HepG2 (cell line): Measurements from ENCODE around the gene SHROOM1. TPM values are rescaled to one million over a fixed set of nuclear protein-coding genes. Genes with fewer than 3 reads are reported as not detected.

Experiments used
- AFF4 ChIP-seq: sonication (generic); formaldehyde crosslinking; IDR thresholded peaks from 2 replicates; pipeline ENCODE4 v1.4.0; 2020; ENCODE audit warnings: missing genetic modification reagents
- ARID2 ChIP-seq: sonication (generic); formaldehyde crosslinking; IDR thresholded peaks from 2 replicates; pipeline ENCODE4 v1.8.1; 2022; ENCODE audit warnings: mild to moderate bottlenecking, missing genetic modification reagents, borderline replicate concordance
- ARNTL ChIP-seq: sonication (generic); formaldehyde crosslinking; IDR thresholded peaks from 2 replicates; pipeline ENCODE4 v1.4.0; 2020; ENCODE audit warnings: mild to moderate bottlenecking, missing genetic modification reagents
- CHD4 ChIP-seq: fragments of 200-600 bp; sonication (generic); IDR thresholded peaks from 2 replicates; pipeline ENCODE4 v1.7.0; 2017; ENCODE audit warnings: mild to moderate bottlenecking, low read length, borderline replicate concordance
- KDM6A ChIP-seq: IDR thresholded peaks from 2 replicates; pipeline ENCODE4 v1.6.1; 2016; ENCODE audit warnings: low read depth
- MEIS2 ChIP-seq: sonication (generic); formaldehyde crosslinking; IDR thresholded peaks from 2 replicates; pipeline ENCODE4 v1.9.0; 2021; ENCODE audit warnings: mild to moderate bottlenecking, missing genetic modification reagents
- SIN3A ChIP-seq: IDR thresholded peaks from 2 replicates; pipeline ENCODE4 v1.6.1; 2011; ENCODE audit warnings: low read depth, mild to moderate bottlenecking, control low read depth, low read length, borderline replicate concordance
- SPEN ChIP-seq: sonication (generic); formaldehyde crosslinking; IDR thresholded peaks from 2 replicates; pipeline ENCODE4 v1.5.1; 2020; ENCODE audit warnings: low read depth, mild to moderate bottlenecking, missing genetic modification reagents
- ZC3H4 ChIP-seq: sonication (generic); formaldehyde crosslinking; IDR thresholded peaks from 2 replicates; pipeline ENCODE4 v1.4.0; 2020; ENCODE audit warnings: missing genetic modification reagents, borderline replicate concordance
- ZNF34 ChIP-seq: sonication (generic); formaldehyde crosslinking; IDR thresholded peaks from 2 replicates; pipeline ENCODE4 v1.4.0; 2020; ENCODE audit warnings: mild to moderate bottlenecking, missing genetic modification reagents, borderline replicate concordance
- ZNF878 ChIP-seq: sonication (generic); formaldehyde crosslinking; IDR thresholded peaks from 2 replicates; pipeline ENCODE4 v1.8.1; 2023; ENCODE audit warnings: mild to moderate bottlenecking, missing genetic modification reagents, moderate library complexity
- polyA plus RNA-seq, 8 experiments: library from polyadenylated mRNA; depleted of rRNA in 3 of 8; stranded (reverse) in 7 of 8; unstranded in 1 of 8; fragments of >200 nt; fragmentation: Illumina TruSeq in 4 of 8; extraction: Trizol in 4 of 8; gene quantifications; 2 replicates each; pipeline versions ENCODE4 v1.2.1 to v1.2.3, GENCODE V29; 2011 to 2016; ENCODE audit warnings: low read depth in 4 of 8, missing spikeins in 1 of 8, mixed read lengths in 1 of 8; ENCODE audit not compliant: insufficient read depth in 1 of 8
- total RNA-seq, 5 experiments: library from RNA; depleted of rRNA; stranded (reverse); fragments of >200 nt; fragmentation: Illumina TruSeq; extraction: Trizol; gene quantifications; 2 replicates each; pipeline ENCODE4 v1.2.3, GENCODE V29; 2016; ENCODE audit warnings: low read depth in 1 of 5
- TF ChIP-seq, protein P1 (sequence below): sonication (generic); formaldehyde crosslinking; IDR thresholded peaks from 2 replicates; pipeline ENCODE4 v1.5.0; 2020; ENCODE audit warnings: mild to moderate bottlenecking, missing genetic modification reagents, borderline replicate concordance
- TF ChIP-seq, protein P2 (sequence below): sonication (generic); formaldehyde crosslinking; IDR thresholded peaks from 2 replicates; pipeline ENCODE4 v1.4.0; 2020; ENCODE audit warnings: low read depth, missing genetic modification reagents
- TF ChIP-seq, protein P3 (sequence below): IDR thresholded peaks from 2 replicates; pipeline ENCODE4 v1.6.1; 2016; ENCODE audit warnings: low read depth

The SHROOM1 gene
- total and polyA plus RNA-seq, 2 of the 13 experiments (the other 11 are each of a cell fraction or from before 2014, with no cell fraction given) = 18.2 to 25.7 TPM

DNA sequence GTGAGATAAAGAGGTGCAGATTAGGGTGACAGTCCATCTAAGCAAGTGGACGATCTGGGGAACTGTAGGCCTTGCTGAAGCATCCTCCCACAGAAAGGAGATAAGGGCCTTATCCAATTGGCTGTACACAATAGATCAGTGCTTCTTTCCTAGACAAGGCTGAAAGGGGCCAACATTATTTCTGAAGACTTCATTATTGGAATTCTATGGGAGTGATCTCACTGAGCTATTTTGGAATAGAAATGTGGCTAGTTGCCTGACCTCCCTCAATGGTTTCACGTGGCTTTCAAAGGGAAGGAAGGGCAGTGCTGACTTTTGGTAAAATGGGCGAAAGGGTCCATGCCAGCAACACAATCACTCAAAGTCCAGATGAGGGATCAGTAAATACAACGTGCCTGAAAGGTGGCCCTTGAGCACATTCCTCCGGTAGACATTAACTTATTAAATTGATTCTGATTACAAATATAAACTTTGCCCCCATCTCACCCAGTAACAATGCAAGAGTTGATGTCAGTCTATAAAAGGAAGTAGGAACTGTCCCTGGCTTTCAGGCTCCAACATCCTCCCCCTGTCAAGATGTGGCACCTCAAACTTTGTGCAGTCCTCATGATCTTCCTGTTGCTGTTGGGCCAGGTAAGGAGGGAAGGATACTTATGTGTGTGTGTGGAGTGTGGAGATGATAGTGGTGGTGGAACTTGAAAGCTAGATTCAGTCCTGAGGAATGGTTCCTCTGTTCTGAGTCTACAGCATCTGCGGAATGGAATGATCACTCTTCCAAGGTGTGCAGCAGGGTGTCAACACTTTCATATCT, 42.9 kb upstream of the SHROOM1 start, which contains the start of gene LEAP2 (continued):
- peak; percentile 59; the same call in 1 of the 2 replicates for TF ChIP-seq AFF4 (CRISPR knock-in tag)
- TF ChIP-seq SIN3A = peak; percentile 26; the same call in 1 of the 2 replicates
- TF ChIP-seq ZC3H4 = peak; percentile 19; the same call in 1 of the 2 replicates
- peak; percentile 44 for TF ChIP-seq ZNF878 (CRISPR knock-in tag)
- peak; percentile 62 for TF ChIP-seq SPEN
- TF ChIP-seq, protein P1, sequence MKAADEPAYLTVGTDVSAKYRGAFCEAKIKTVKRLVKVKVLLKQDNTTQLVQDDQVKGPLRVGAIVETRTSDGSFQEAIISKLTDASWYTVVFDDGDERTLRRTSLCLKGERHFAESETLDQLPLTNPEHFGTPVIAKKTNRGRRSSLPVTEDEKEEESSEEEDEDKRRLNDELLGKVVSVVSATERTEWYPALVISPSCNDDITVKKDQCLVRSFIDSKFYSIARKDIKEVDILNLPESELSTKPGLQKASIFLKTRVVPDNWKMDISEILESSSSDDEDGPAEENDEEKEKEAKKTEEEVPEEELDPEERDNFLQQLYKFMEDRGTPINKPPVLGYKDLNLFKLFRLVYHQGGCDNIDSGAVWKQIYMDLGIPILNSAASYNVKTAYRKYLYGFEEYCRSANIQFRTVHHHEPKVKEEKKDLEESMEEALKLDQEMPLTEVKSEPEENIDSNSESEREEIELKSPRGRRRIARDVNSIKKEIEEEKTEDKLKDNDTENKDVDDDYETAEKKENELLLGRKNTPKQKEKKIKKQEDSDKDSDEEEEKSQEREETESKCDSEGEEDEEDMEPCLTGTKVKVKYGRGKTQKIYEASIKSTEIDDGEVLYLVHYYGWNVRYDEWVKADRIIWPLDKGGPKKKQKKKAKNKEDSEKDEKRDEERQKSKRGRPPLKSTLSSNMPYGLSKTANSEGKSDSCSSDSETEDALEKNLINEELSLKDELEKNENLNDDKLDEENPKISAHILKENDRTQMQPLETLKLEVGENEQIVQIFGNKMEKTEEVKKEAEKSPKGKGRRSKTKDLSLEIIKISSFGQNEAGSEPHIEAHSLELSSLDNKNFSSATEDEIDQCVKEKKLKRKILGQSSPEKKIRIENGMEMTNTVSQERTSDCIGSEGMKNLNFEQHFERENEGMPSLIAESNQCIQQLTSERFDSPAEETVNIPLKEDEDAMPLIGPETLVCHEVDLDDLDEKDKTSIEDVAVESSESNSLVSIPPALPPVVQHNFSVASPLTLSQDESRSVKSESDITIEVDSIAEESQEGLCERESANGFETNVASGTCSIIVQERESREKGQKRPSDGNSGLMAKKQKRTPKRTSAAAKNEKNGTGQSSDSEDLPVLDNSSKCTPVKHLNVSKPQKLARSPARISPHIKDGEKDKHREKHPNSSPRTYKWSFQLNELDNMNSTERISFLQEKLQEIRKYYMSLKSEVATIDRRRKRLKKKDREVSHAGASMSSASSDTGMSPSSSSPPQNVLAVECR = peak; percentile 73; the same call in 1 of the 2 replicates
- 0 out of 2 replicates have a peak, but pooled peaks have one; percentile 23 for TF ChIP-seq ARID2 (CRISPR knock-in tag)
- TF ChIP-seq, protein P2, sequence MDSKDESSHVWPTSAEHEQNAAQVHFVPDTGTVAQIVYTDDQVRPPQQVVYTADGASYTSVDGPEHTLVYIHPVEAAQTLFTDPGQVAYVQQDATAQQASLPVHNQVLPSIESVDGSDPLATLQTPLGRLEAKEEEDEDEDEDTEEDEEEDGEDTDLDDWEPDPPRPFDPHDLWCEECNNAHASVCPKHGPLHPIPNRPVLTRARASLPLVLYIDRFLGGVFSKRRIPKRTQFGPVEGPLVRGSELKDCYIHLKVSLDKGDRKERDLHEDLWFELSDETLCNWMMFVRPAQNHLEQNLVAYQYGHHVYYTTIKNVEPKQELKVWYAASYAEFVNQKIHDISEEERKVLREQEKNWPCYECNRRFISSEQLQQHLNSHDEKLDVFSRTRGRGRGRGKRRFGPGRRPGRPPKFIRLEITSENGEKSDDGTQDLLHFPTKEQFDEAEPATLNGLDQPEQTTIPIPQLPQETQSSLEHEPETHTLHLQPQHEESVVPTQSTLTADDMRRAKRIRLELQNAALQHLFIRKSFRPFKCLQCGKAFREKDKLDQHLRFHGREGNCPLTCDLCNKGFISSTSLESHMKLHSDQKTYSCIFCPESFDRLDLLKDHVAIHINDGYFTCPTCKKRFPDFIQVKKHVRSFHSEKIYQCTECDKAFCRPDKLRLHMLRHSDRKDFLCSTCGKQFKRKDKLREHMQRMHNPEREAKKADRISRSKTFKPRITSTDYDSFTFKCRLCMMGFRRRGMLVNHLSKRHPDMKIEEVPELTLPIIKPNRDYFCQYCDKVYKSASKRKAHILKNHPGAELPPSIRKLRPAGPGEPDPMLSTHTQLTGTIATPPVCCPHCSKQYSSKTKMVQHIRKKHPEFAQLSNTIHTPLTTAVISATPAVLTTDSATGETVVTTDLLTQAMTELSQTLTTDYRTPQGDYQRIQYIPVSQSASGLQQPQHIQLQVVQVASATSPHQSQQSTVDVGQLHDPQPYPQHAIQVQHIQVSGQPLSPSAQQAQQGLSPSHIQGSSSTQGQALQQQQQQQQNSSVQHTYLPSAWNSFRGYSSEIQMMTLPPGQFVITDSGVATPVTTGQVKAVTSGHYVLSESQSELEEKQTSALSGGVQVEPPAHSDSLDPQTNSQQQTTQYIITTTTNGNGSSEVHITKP (CRISPR knock-in tag) = peak; percentile 81
- TF ChIP-seq CHD4 = peak; percentile 74; the same call in 1 of the 2 replicates
- peak; percentile 82; the same call in 1 of the 2 replicates for TF ChIP-seq KDM6A
- TF ChIP-seq MEIS2 (CRISPR knock-in tag) = peak; percentile 56; the same call in 1 of the 2 replicates
- TF ChIP-seq, protein P3, sequence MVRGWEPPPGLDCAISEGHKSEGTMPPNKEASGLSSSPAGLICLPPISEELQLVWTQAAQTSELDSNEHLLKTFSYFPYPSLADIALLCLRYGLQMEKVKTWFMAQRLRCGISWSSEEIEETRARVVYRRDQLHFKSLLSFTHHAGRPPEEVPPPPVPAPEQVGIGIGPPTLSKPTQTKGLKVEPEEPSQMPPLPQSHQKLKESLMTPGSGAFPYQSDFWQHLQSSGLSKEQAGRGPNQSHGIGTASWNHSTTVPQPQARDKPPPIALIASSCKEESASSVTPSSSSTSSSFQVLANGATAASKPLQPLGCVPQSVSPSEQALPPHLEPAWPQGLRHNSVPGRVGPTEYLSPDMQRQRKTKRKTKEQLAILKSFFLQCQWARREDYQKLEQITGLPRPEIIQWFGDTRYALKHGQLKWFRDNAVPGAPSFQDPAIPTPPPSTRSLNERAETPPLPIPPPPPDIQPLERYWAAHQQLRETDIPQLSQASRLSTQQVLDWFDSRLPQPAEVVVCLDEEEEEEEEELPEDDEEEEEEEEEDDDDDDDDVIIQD (CRISPR knock-in tag) = peak; percentile 58; the same call in 1 of the 2 replicates
- peak; percentile 94 for TF ChIP-seq ARNTL (CRISPR knock-in tag)
- no peak for TF ChIP-seq ZNF34 (CRISPR knock-in tag)
